Measurements from ENCODE around the gene GPRIN1.

The GPRIN1 gene

GRCh38 chr5:176609724-176610434, at the start of gene GPRIN1:
Gene GPRIN1 (minus strand): TSS chr5:176610156. CDS start chr5:176599834, 10,322 bp downstream.
- peak in 1 of 2 donors; percentile 47 for DNase-seq (ENCODE audit: low read depth in 1 of 2, low spot score in 1 of 2)

- DNase-seq (ENCODE audit: low read depth in 1 of 2, low spot score in 1 of 2) = no peak
Measured at GRCh38 chr5:176659512-176659839, 49.5 kb upstream of the GPRIN1 start.

GRCh38 chr5:176658817-176659511, 49.0 kb upstream of the GPRIN1 start:
- DNase-seq (ENCODE audit: low read depth in 1 of 2, low spot score in 1 of 2) = no peak

GRCh38 chr5:176658007-176658599, 48.1 kb upstream of the GPRIN1 start:
- peak; percentile 39 to 43 for DNase-seq (ENCODE audit: low read depth in 1 of 2, low spot score in 1 of 2)

GRCh38 chr5:176656467-176656990, 46.6 kb upstream of the GPRIN1 start:
- no peak for DNase-seq (ENCODE audit: low read depth in 1 of 2, low spot score in 1 of 2)

- DNase-seq (ENCODE audit: low read depth in 1 of 2, low spot score in 1 of 2) = no peak
Measured at GRCh38 chr5:176654856-176655255, 44.9 kb upstream of the GPRIN1 start.

GRCh38 chr5:176653401-176654385, 43.7 kb upstream of the GPRIN1 start:
- peak in 1 of 2 donors; percentile 76 for DNase-seq (ENCODE audit: low read depth in 1 of 2, low spot score in 1 of 2)

GRCh38 chr5:176652136-176652535, 42.2 kb upstream of the GPRIN1 start:
- no peak for DNase-seq (ENCODE audit: low read depth in 1 of 2, low spot score in 1 of 2)

- DNase-seq (ENCODE audit: low read depth in 1 of 2, low spot score in 1 of 2) = no peak
Measured at GRCh38 chr5:176651472-176651980, 41.6 kb upstream of the GPRIN1 start.

- DNase-seq (ENCODE audit: low read depth in 1 of 2, low spot score in 1 of 2) = no peak
Measured at GRCh38 chr5:176650354-176650884, 40.5 kb upstream of the GPRIN1 start.

GRCh38 chr5:176648474-176649194, 38.7 kb upstream of the GPRIN1 start:
- DNase-seq (ENCODE audit: low read depth in 1 of 2, low spot score in 1 of 2) = no peak

- no peak for DNase-seq (ENCODE audit: low read depth in 1 of 2, low spot score in 1 of 2)
Measured at GRCh38 chr5:176647843-176648473, 38.0 kb upstream of the GPRIN1 start.

GRCh38 chr5:176647030-176647842, 37.3 kb upstream of the GPRIN1 start, which contains the start of gene TSPAN17:
Gene TSPAN17 (plus strand): TSS chr5:176647484. CDS start chr5:176647616, 132 bp downstream.
- DNase-seq (ENCODE audit: low read depth in 1 of 2, low spot score in 1 of 2) = peak; percentile 97 to 98

GRCh38 chr5:176646707-176647029, 36.7 kb upstream of the GPRIN1 start:
- DNase-seq (ENCODE audit: low read depth in 1 of 2, low spot score in 1 of 2) = no peak

- no peak for DNase-seq (ENCODE audit: low read depth in 1 of 2, low spot score in 1 of 2)
Measured at GRCh38 chr5:176646049-176646706, 36.2 kb upstream of the GPRIN1 start.

- DNase-seq (ENCODE audit: low read depth in 1 of 2, low spot score in 1 of 2) = no peak
Measured at GRCh38 chr5:176644878-176645670, 35.1 kb upstream of the GPRIN1 start.

- DNase-seq (ENCODE audit: low read depth in 1 of 2, low spot score in 1 of 2) = no peak
Measured at GRCh38 chr5:176644294-176644693, 34.3 kb upstream of the GPRIN1 start.

All from activated T-helper 1 cell treated with anti-CD3 and anti-CD28 coated beads, Interleukin-2, amount 50 U/mL, for 16 hours (primary cell).